Astrocyte (in vitro differentiated cells and primary cell): ENCODE results near the gene WIPF3. TPM values are rescaled to one million over a fixed set of nuclear protein-coding genes. Genes with fewer than 3 reads are reported as not detected.
"Not testable (repeated sequence)": the region's sequence is repeated elsewhere in the genome, so short reads cannot be mapped to it uniquely, and the experiment has no call there.

ENCODE experiments used
- DNase-seq: peaks from one replicate; pipeline ENCODE4 v3.0.0-alpha.2; 2010; ENCODE audit warnings: low read depth
- FAIRE-seq: peaks from 2 replicates; lab custom pipeline; 2011; peaks lifted over from hg19 to GRCh38; lab: Jason Lieb, UNC
- H2AFZ ChIP-seq: 2 replicates; pipeline ENCODE4 v1.6.0; 2012; ENCODE audit warnings: low read depth, low read length, inconsistent platforms
- H3K27ac ChIP-seq: 2 replicates; pipeline ENCODE4 v1.5.1; 2011; ENCODE audit warnings: low read depth, low read length, inconsistent platforms
- H3K27me3 ChIP-seq: 2 replicates; pipeline ENCODE4 v1.6.0; 2011; ENCODE audit warnings: low read length, inconsistent platforms; ENCODE audit not compliant: insufficient read depth
- H3K36me3 ChIP-seq: 2 replicates; pipeline ENCODE4 v1.5.1; 2011; ENCODE audit warnings: low read length, inconsistent platforms; ENCODE audit not compliant: insufficient read depth
- H3K4me1 ChIP-seq: 2 replicates; pipeline ENCODE4 v1.5.1; 2011; ENCODE audit warnings: low read length, inconsistent platforms; ENCODE audit not compliant: insufficient read depth
- H3K4me2 ChIP-seq: 2 replicates; pipeline ENCODE4 v1.6.0; 2012; ENCODE audit warnings: low read length, inconsistent platforms
- H3K4me3 ChIP-seq: 2 replicates; pipeline ENCODE4 v1.5.1; 2011; ENCODE audit warnings: low read depth, mild to moderate bottlenecking, low read length, inconsistent platforms; ENCODE audit not compliant: insufficient read depth
- H3K79me2 ChIP-seq: 2 replicates; pipeline ENCODE4 v1.6.0; 2012; ENCODE audit warnings: mild to moderate bottlenecking, low read length, inconsistent platforms; ENCODE audit not compliant: insufficient read depth
- H3K9ac ChIP-seq: 2 replicates; pipeline ENCODE4 v1.6.0; 2012; ENCODE audit warnings: mild to moderate bottlenecking, low read length, inconsistent platforms
- H3K9me3 ChIP-seq: 2 replicates; pipeline ENCODE4 v1.5.1; 2012; ENCODE audit warnings: low read depth, mild to moderate bottlenecking, low read length, inconsistent platforms; ENCODE audit not compliant: insufficient read depth
- H4K20me1 ChIP-seq: 2 replicates; pipeline ENCODE4 v1.6.0; 2012; ENCODE audit warnings: low read length, inconsistent platforms; ENCODE audit not compliant: insufficient read depth
- H3K27ac Mint-ChIP-seq: one replicate; pipeline ENCODE4 v1.8.0; 2021; ENCODE audit warnings: mild to moderate bottlenecking, mixed read lengths; ENCODE audit not compliant: unreplicated experiment
- H3K27me3 Mint-ChIP-seq: one replicate; pipeline ENCODE4 v1.8.0; 2021; ENCODE audit warnings: low read depth, mixed read lengths; ENCODE audit not compliant: unreplicated experiment
- H3K36me3 Mint-ChIP-seq: one replicate; pipeline ENCODE4 v1.8.0; 2021; ENCODE audit warnings: low read depth, mixed read lengths; ENCODE audit not compliant: unreplicated experiment
- H3K4me1 Mint-ChIP-seq: one replicate; pipeline ENCODE4 v1.8.0; 2021; ENCODE audit warnings: low read depth, mixed read lengths; ENCODE audit not compliant: unreplicated experiment
- H3K4me3 Mint-ChIP-seq: one replicate; pipeline ENCODE4 v1.8.0; 2021; ENCODE audit warnings: mild to moderate bottlenecking, moderate library complexity, mixed read lengths; ENCODE audit not compliant: unreplicated experiment
- H3K9me3 Mint-ChIP-seq: one replicate; pipeline ENCODE4 v1.8.0; 2021; ENCODE audit warnings: mild to moderate bottlenecking, mixed read lengths; ENCODE audit not compliant: unreplicated experiment
- CTCF ChIP-seq: IDR thresholded peaks from 2 replicates; pipeline ENCODE4 v1.5.1; 2011; ENCODE audit warnings: low read depth, mild to moderate bottlenecking, inconsistent platforms, low read length, moderate library complexity; ENCODE audit not compliant: insufficient read depth
- EZH2 ChIP-seq: IDR thresholded peaks from 2 replicates; pipeline ENCODE4 v1.6.1; 2012; ENCODE audit warnings: mild to moderate bottlenecking, low read length, inconsistent platforms; ENCODE audit not compliant: insufficient read depth
- total RNA-seq: library from RNA; stranded (reverse); gene quantifications from 2 replicates; pipeline ENCODE4 v1.2.1, GENCODE V29; 2021

WIPF3 gene
- total RNA-seq, 1 donor from 2014 or later, result 1.0 TPM

GRCh38 chr7:29888006-29888405 lies 81.7 kb downstream of the WIPF3 start:
- Histone ChIP-seq H3K36me3 (no peaks in the 10 kb centered on the region), H3K4me2 (no peak overlapping the region), H3K4me1 (no peaks in the 10 kb centered on the region), H3K4me3 (no peak overlapping the region), H3K27me3 (peaks cover 3% of the 10 kb centered on the region), H4K20me1 (no peaks in the 10 kb centered on the region), H3K9me3 (no peaks in the 10 kb centered on the region), H3K27ac (no peak overlapping the region), H2AFZ (no peak overlapping the region), H3K9ac (no peak overlapping the region), H3K79me2 (no peaks in the 10 kb centered on the region)
- H3K9me3 Mint-ChIP-seq, result no peaks in the 10 kb centered on the region
- H3K4me3 Mint-ChIP-seq, result no peak overlapping the region
- H3K4me1 Mint-ChIP-seq, result no peaks in the 10 kb centered on the region
- DNase-seq (no peak), FAIRE-seq (no peak)
- H3K36me3 Mint-ChIP-seq, result peaks cover 3% of the 10 kb centered on the region
- TF ChIP-seq EZH2, result no peak
- TF ChIP-seq CTCF, result no peak
- H3K27ac Mint-ChIP-seq, result no peak overlapping the region
- peaks cover 43% of the 10 kb centered on the region for H3K27me3 Mint-ChIP-seq

DNA sequence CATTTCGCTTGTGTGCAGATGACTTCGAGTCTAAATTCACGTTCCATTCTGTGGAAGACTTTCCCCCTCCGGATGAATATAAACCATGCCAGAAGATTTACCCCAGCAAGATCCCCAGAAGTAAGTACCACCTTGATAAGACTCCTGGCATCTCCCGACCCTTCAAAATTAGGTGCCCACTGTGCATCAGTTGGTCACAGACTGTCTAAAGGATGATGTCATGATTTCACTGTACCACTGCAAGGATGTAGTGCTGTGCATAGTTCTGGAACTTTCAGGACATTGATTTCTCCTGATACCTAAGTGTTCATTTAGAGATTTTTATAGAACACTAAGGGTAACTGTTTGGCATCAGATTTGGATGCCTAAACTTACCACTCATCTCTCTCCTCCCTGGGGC lies 83.0 kb downstream of the WIPF3 start:
- no peak overlapping the region for H3K27ac Mint-ChIP-seq
- no peaks in the 10 kb centered on the region for H3K9me3 Mint-ChIP-seq
- no peak overlapping the region for H3K4me3 Mint-ChIP-seq
- no peak overlapping the region for H3K4me2 ChIP-seq
- no peak overlapping the region for H3K9ac ChIP-seq
- TF ChIP-seq EZH2, result no peak
- no peak for TF ChIP-seq CTCF
- H3K4me1 ChIP-seq, result no peaks in the 10 kb centered on the region
- peaks cover 37% of the 10 kb centered on the region for H3K27me3 Mint-ChIP-seq
- H3K79me2 ChIP-seq, result no peaks in the 10 kb centered on the region
- H3K36me3 Mint-ChIP-seq, result peaks cover 3% of the 10 kb centered on the region
- no peak overlapping the region for H2AFZ ChIP-seq
- H3K27me3 ChIP-seq, result peaks cover 7% of the 10 kb centered on the region
- no peak overlapping the region for H3K27ac ChIP-seq
- no peaks in the 10 kb centered on the region for H3K4me1 Mint-ChIP-seq
- FAIRE-seq, result no peak
- no peaks in the 10 kb centered on the region for H4K20me1 ChIP-seq
- DNase-seq, result no peak
- H3K9me3 ChIP-seq, result no peaks in the 10 kb centered on the region
- no peaks in the 10 kb centered on the region for H3K36me3 ChIP-seq
- no peak overlapping the region for H3K4me3 ChIP-seq

- no peak overlapping the region for H3K27ac Mint-ChIP-seq
- FAIRE-seq (no peak), DNase-seq (no peak)
- Histone ChIP-seq H3K4me2 (no peak overlapping the region), H3K4me1 (no peaks in the 10 kb centered on the region), H3K9ac (no peak overlapping the region), H3K9me3 (no peaks in the 10 kb centered on the region), H3K27ac (no peak overlapping the region), H3K79me2 (no peaks in the 10 kb centered on the region), H3K4me3 (no peak overlapping the region), H4K20me1 (no peaks in the 10 kb centered on the region), H2AFZ (no peak overlapping the region), H3K36me3 (no peaks in the 10 kb centered on the region), H3K27me3 (peaks cover 4% of the 10 kb centered on the region)
- no peaks in the 10 kb centered on the region for H3K4me1 Mint-ChIP-seq
- no peaks in the 10 kb centered on the region for H3K9me3 Mint-ChIP-seq
- H3K4me3 Mint-ChIP-seq, result no peak overlapping the region
- H3K36me3 Mint-ChIP-seq, result peaks cover 3% of the 10 kb centered on the region
- peaks cover 30% of the 10 kb centered on the region for H3K27me3 Mint-ChIP-seq
- TF ChIP-seq EZH2 (no peak), CTCF (no peak)
Observed at GRCh38 chr7:29890251-29890650, 83.9 kb downstream of the WIPF3 start.

DNA sequence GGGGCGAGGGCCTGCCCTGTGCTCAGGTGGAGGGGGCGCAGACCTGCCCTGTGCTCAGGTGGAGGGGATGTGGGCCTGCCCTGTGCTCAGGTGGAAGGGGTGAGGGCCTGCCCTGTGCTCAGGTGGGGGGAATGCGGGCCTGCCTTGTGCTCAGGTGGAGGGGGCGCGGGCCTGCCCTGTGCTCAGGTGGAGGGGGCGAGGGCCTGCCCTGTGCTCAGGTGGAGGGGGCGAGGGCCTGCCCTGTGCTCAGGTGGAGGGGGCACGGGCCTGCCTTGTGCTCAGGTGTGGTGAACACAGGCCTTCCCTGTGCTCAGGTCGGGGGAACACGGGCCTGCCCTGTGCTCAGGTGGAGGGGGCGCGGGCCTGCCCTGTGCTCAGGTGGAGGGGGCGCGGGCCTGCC lies 84.5 kb downstream of the WIPF3 start:
- not testable (repeated sequence) for H3K4me2 ChIP-seq, DNase-seq, H3K27me3 ChIP-seq, H3K36me3 Mint-ChIP-seq, H2AFZ ChIP-seq, H3K4me1 Mint-ChIP-seq, H3K27ac ChIP-seq, H3K9ac ChIP-seq, H3K27ac Mint-ChIP-seq, H3K4me3 ChIP-seq, H4K20me1 ChIP-seq, H3K9me3 ChIP-seq, H3K36me3 ChIP-seq, H3K79me2 ChIP-seq, FAIRE-seq, H3K4me3 Mint-ChIP-seq, H3K4me1 ChIP-seq, H3K9me3 Mint-ChIP-seq
- peaks cover 26% of the 10 kb centered on the region for H3K27me3 Mint-ChIP-seq
